ENCODE results near the gene ADGRF1. TPM values are rescaled to one million over a fixed set of nuclear protein-coding genes. Genes with fewer than 3 reads are reported as not detected.

The ADGRF1 gene
- total and polyA plus RNA-seq, 2 donors: 5.3 to 13.0 TPM

- Histone ChIP-seq H3K36me3 (ENCODE audit: insufficient read depth) (no peaks in the 10 kb centered on the region), H3K27ac (ENCODE audit: low read depth) (no peak overlapping the region), H3K4me3 (ENCODE audit: low read depth, low read length) (no peak overlapping the region), H3K4me1 (ENCODE audit: insufficient read depth) (no peaks in the 10 kb centered on the region)
- DNase-seq (ENCODE audit: extremely low spot score): no peak
- WGBS: 21% methylated on average over 1 of the region's 1 CpG
Observed at GRCh38 chr6:46969206-46969605, 72.9 kb downstream of the ADGRF1 start.

- no peaks in the 10 kb centered on the region for H3K36me3 ChIP-seq (ENCODE audit: insufficient read depth)
- H3K4me3 ChIP-seq (ENCODE audit: low read depth, low read length): no peak overlapping the region
- no peak overlapping the region for H3K27ac ChIP-seq (ENCODE audit: low read depth)
- no peaks in the 10 kb centered on the region for H3K4me1 ChIP-seq (ENCODE audit: insufficient read depth)
- no peak for DNase-seq (ENCODE audit: extremely low spot score)
Observed at GRCh38 chr6:46967826-46968349, 74.2 kb downstream of the ADGRF1 start.

GRCh38 chr6:46964716-46965519 lies 77.2 kb downstream of the ADGRF1 start:
- H3K4me1 ChIP-seq (ENCODE audit: insufficient read depth): no peaks in the 10 kb centered on the region
- no peak overlapping the region for H3K27ac ChIP-seq (ENCODE audit: low read depth)
- no peak for DNase-seq (ENCODE audit: extremely low spot score)
- no peak overlapping the region for H3K4me3 ChIP-seq (ENCODE audit: low read depth, low read length)
- 67% methylated on average over 12 of the region's 12 CpGs for WGBS
- H3K36me3 ChIP-seq (ENCODE audit: insufficient read depth): no peaks in the 10 kb centered on the region

GRCh38 chr6:46963626-46964025 lies 78.5 kb downstream of the ADGRF1 start:
- no peak overlapping the region for H3K4me3 ChIP-seq (ENCODE audit: low read depth, low read length)
- no peaks in the 10 kb centered on the region for H3K36me3 ChIP-seq (ENCODE audit: insufficient read depth)
- DNase-seq (ENCODE audit: extremely low spot score): no peak
- H3K27ac ChIP-seq (ENCODE audit: low read depth): no peak overlapping the region
- WGBS: 70% methylated on average over 5 of the region's 5 CpGs
- no peaks in the 10 kb centered on the region for H3K4me1 ChIP-seq (ENCODE audit: insufficient read depth)

- Histone ChIP-seq H3K36me3 (ENCODE audit: insufficient read depth) (no peaks in the 10 kb centered on the region), H3K27ac (ENCODE audit: low read depth) (no peak overlapping the region), H3K4me3 (ENCODE audit: low read depth, low read length) (no peak overlapping the region), H3K4me1 (ENCODE audit: insufficient read depth) (no peaks in the 10 kb centered on the region)
- DNase-seq (ENCODE audit: extremely low spot score): no peak
Observed at GRCh38 chr6:46963039-46963438, 79.1 kb downstream of the ADGRF1 start.

- no peaks in the 10 kb centered on the region for H3K4me1 ChIP-seq (ENCODE audit: insufficient read depth)
- no peak for DNase-seq (ENCODE audit: extremely low spot score)
- H3K4me3 ChIP-seq (ENCODE audit: low read depth, low read length): no peak overlapping the region
- 90% methylated on average over 5 of the region's 5 CpGs for WGBS
- no peak overlapping the region for H3K27ac ChIP-seq (ENCODE audit: low read depth)
- H3K36me3 ChIP-seq (ENCODE audit: insufficient read depth): no peaks in the 10 kb centered on the region
Observed at GRCh38 chr6:46961711-46962110, 80.4 kb downstream of the ADGRF1 start.

- Histone ChIP-seq H3K4me3 (ENCODE audit: low read depth, low read length) (no peak overlapping the region), H3K36me3 (ENCODE audit: insufficient read depth) (no peaks in the 10 kb centered on the region), H3K27ac (ENCODE audit: low read depth) (no peak overlapping the region), H3K4me1 (ENCODE audit: insufficient read depth) (no peaks in the 10 kb centered on the region)
- no peak for DNase-seq (ENCODE audit: extremely low spot score)
Observed at GRCh38 chr6:46961232-46961631, 80.9 kb downstream of the ADGRF1 start.

GRCh38 chr6:46959419-46959818 lies 82.7 kb downstream of the ADGRF1 start:
- no peaks in the 10 kb centered on the region for H3K36me3 ChIP-seq (ENCODE audit: insufficient read depth)

GRCh38 chr6:46956409-46956808 lies 85.7 kb downstream of the ADGRF1 start:
- no peaks in the 10 kb centered on the region for H3K4me1 ChIP-seq (ENCODE audit: insufficient read depth)
- no peaks in the 10 kb centered on the region for H3K36me3 ChIP-seq (ENCODE audit: insufficient read depth)
- DNase-seq (ENCODE audit: extremely low spot score): no peak
- WGBS: 96% methylated on average over 6 of the region's 6 CpGs
- no peak overlapping the region for H3K4me3 ChIP-seq (ENCODE audit: low read depth, low read length)
- H3K27ac ChIP-seq (ENCODE audit: low read depth): no peak overlapping the region

More at GRCh38 chr6:46959419-46959818, 82.7 kb downstream of the ADGRF1 start:
- Histone ChIP-seq H3K4me1 (ENCODE audit: insufficient read depth) (no peaks in the 10 kb centered on the region), H3K4me3 (ENCODE audit: low read depth, low read length) (no peak overlapping the region), H3K27ac (ENCODE audit: low read depth) (no peak overlapping the region)
- DNase-seq (ENCODE audit: extremely low spot score): no peak

GRCh38 chr6:46954837-46955451 lies 87.2 kb downstream of the ADGRF1 start:
- no peak for DNase-seq (ENCODE audit: extremely low spot score)
- Histone ChIP-seq H3K27ac (ENCODE audit: low read depth) (no peak overlapping the region), H3K36me3 (ENCODE audit: insufficient read depth) (no peaks in the 10 kb centered on the region), H3K4me1 (ENCODE audit: insufficient read depth) (no peaks in the 10 kb centered on the region), H3K4me3 (ENCODE audit: low read depth, low read length) (no peak overlapping the region)
- WGBS: 60% methylated on average over 4 of the region's 4 CpGs

- Histone ChIP-seq H3K4me3 (ENCODE audit: low read depth, low read length) (no peak overlapping the region), H3K36me3 (ENCODE audit: insufficient read depth) (no peaks in the 10 kb centered on the region), H3K4me1 (ENCODE audit: insufficient read depth) (no peaks in the 10 kb centered on the region), H3K27ac (ENCODE audit: low read depth) (no peak overlapping the region)
- DNase-seq (ENCODE audit: extremely low spot score): no peak
- 79% methylated on average over 4 of the region's 4 CpGs for WGBS
Observed at GRCh38 chr6:46953921-46954320, 88.2 kb downstream of the ADGRF1 start.

- Histone ChIP-seq H3K27ac (ENCODE audit: low read depth) (no peak overlapping the region), H3K36me3 (ENCODE audit: insufficient read depth) (no peaks in the 10 kb centered on the region), H3K4me1 (ENCODE audit: insufficient read depth) (no peaks in the 10 kb centered on the region), H3K4me3 (ENCODE audit: low read depth, low read length) (no peak overlapping the region)
- DNase-seq (ENCODE audit: extremely low spot score): no peak
- WGBS: 74% methylated on average over 8 of the region's 8 CpGs
Observed at GRCh38 chr6:46949632-46950280, 92.4 kb downstream of the ADGRF1 start.

GRCh38 chr6:46948699-46949098 lies 93.4 kb downstream of the ADGRF1 start:
- DNase-seq (ENCODE audit: extremely low spot score): no peak
- no peak overlapping the region for H3K4me3 ChIP-seq (ENCODE audit: low read depth, low read length)
- no peak overlapping the region for H3K27ac ChIP-seq (ENCODE audit: low read depth)
- no peaks in the 10 kb centered on the region for H3K4me1 ChIP-seq (ENCODE audit: insufficient read depth)
- H3K36me3 ChIP-seq (ENCODE audit: insufficient read depth): no peaks in the 10 kb centered on the region
- 88% methylated on average over 8 of the region's 8 CpGs for WGBS
